Measurements from ENCODE around the gene SPAG17.

GRCh38 chr1:118210723-118211110 lies 25.7 kb upstream of the SPAG17 start:
- TF ChIP-seq CTCF (conservative IDR thresholded peaks at IDR 0.05; ENCODE audit: low read length) (no peak), EZH2phosphoT487 (IDR thresholded peaks at IDR 0.05; ENCODE audit: borderline replicate concordance, low read depth, low read length) (no peak)

Data from OCI-LY7 (cell line).